Measurements from ENCODE around the gene DBF4.
"Not testable (repeated sequence)": the region's sequence is repeated elsewhere in the genome, so short reads cannot be mapped to it uniquely, and the experiment has no call there.

DBF4 gene

GRCh38 chr7:87899255-87899654 lies 23.0 kb downstream of the DBF4 start:
- DNase-seq (ENCODE audit: extremely low read depth, insufficient read length), result no peak
- TF ChIP-seq CTCF (IDR thresholded peaks at IDR 0.05; ENCODE audit: insufficient read depth, low read length, poor library complexity, severe bottlenecking), result no peak
- Histone ChIP-seq H3K36me3 (ENCODE audit: control insufficient read depth, insufficient read depth, low read length) (peaks cover 3% of the 10 kb centered on the region; the same call in 1 of the 2 replicates), H3K4me3 (replicated peaks; ENCODE audit: low read depth, low read length) (no peak overlapping the region), H3K27me3 (replicated peaks; ENCODE audit: control insufficient read depth, insufficient read depth, low read length) (no peaks in the 10 kb centered on the region)

- not testable (repeated sequence) for H3K4me3 ChIP-seq (replicated peaks; ENCODE audit: low read depth, low read length); H3K36me3 ChIP-seq (ENCODE audit: control insufficient read depth, insufficient read depth, low read length); H3K27me3 ChIP-seq (replicated peaks; ENCODE audit: control insufficient read depth, insufficient read depth, low read length); DNase-seq (ENCODE audit: extremely low read depth, insufficient read length)
Observed at GRCh38 chr7:87907136-87907906, 31.0 kb downstream of the DBF4 start.

- DNase-seq (ENCODE audit: extremely low read depth, insufficient read length); H3K4me3 ChIP-seq (replicated peaks; ENCODE audit: low read depth, low read length); H3K27me3 ChIP-seq (replicated peaks; ENCODE audit: control insufficient read depth, insufficient read depth, low read length); H3K36me3 ChIP-seq (ENCODE audit: control insufficient read depth, insufficient read depth, low read length): not testable (repeated sequence)
Observed at GRCh38 chr7:87908814-87909213, 32.5 kb downstream of the DBF4 start.

GRCh38 chr7:87912121-87912520 lies 35.8 kb downstream of the DBF4 start:
- no peak overlapping the region for H3K4me3 ChIP-seq (replicated peaks; ENCODE audit: low read depth, low read length)
- DNase-seq (ENCODE audit: extremely low read depth, insufficient read length), result no peak
- TF ChIP-seq CTCF (IDR thresholded peaks at IDR 0.05; ENCODE audit: insufficient read depth, low read length, poor library complexity, severe bottlenecking), result no peak
- H3K27me3 ChIP-seq (replicated peaks; ENCODE audit: control insufficient read depth, insufficient read depth, low read length), result no peaks in the 10 kb centered on the region
- H3K36me3 ChIP-seq (ENCODE audit: control insufficient read depth, insufficient read depth, low read length), result no peaks in the 10 kb centered on the region; the same call in none of the 2 replicates

- Histone ChIP-seq H3K36me3 (ENCODE audit: control insufficient read depth, insufficient read depth, low read length) (no peaks in the 10 kb centered on the region), H3K4me3 (replicated peaks; ENCODE audit: low read depth, low read length) (no peak overlapping the region), H3K27me3 (replicated peaks; ENCODE audit: control insufficient read depth, insufficient read depth, low read length) (no peaks in the 10 kb centered on the region)
- DNase-seq (ENCODE audit: extremely low read depth, insufficient read length), result no peak
- TF ChIP-seq CTCF (IDR thresholded peaks at IDR 0.05; ENCODE audit: insufficient read depth, low read length, poor library complexity, severe bottlenecking), result no peak
Observed at GRCh38 chr7:87918740-87919139, 42.4 kb downstream of the DBF4 start.

GRCh38 chr7:87919875-87920274 lies 43.6 kb downstream of the DBF4 start:
- Histone ChIP-seq H3K27me3 (replicated peaks; ENCODE audit: control insufficient read depth, insufficient read depth, low read length) (no peaks in the 10 kb centered on the region), H3K4me3 (replicated peaks; ENCODE audit: low read depth, low read length) (no peak overlapping the region), H3K36me3 (ENCODE audit: control insufficient read depth, insufficient read depth, low read length) (no peaks in the 10 kb centered on the region)
- DNase-seq (ENCODE audit: extremely low read depth, insufficient read length), result no peak
- TF ChIP-seq CTCF (IDR thresholded peaks at IDR 0.05; ENCODE audit: insufficient read depth, low read length, poor library complexity, severe bottlenecking), result no peak

- Histone ChIP-seq H3K27me3 (replicated peaks; ENCODE audit: control insufficient read depth, insufficient read depth, low read length) (no peaks in the 10 kb centered on the region), H3K4me3 (replicated peaks; ENCODE audit: low read depth, low read length) (no peak overlapping the region), H3K36me3 (ENCODE audit: control insufficient read depth, insufficient read depth, low read length) (no peaks in the 10 kb centered on the region)
- no peak for TF ChIP-seq CTCF (IDR thresholded peaks at IDR 0.05; ENCODE audit: insufficient read depth, low read length, poor library complexity, severe bottlenecking)
- DNase-seq (ENCODE audit: extremely low read depth, insufficient read length), result no peak
Observed at GRCh38 chr7:87920578-87920977, 44.3 kb downstream of the DBF4 start.

GRCh38 chr7:87922759-87923395 lies 46.6 kb downstream of the DBF4 start:
- DNase-seq (ENCODE audit: extremely low read depth, insufficient read length); H3K36me3 ChIP-seq (ENCODE audit: control insufficient read depth, insufficient read depth, low read length); H3K27me3 ChIP-seq (replicated peaks; ENCODE audit: control insufficient read depth, insufficient read depth, low read length); H3K4me3 ChIP-seq (replicated peaks; ENCODE audit: low read depth, low read length): not testable (repeated sequence)
